GOT3 (cell line): ENCODE measurements around the gene IRF3.

ENCODE experiments used
- DNase-seq: peaks from one replicate; lab custom pipeline; 2025; ENCODE audit warnings: mixed read lengths; lab: John Stamatoyannopoulos, UW

The IRF3 gene

DNA sequence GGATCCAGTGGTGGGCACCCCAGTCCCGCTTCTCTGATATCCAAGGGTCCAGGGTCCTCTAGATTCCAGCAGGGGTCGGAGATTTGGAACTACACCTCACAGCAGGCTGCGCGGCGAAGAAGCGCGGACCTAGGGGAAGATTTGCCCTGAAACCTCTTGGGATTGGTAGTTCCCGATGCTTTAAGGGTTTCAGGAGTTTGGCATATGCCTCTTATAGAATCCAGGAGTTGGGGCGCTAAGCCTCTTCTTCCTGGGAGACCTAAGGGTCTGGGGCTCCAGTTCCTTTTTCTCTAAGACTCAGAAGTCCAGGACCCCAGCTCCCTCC is 425 bp upstream of the IRF3 start:
- DNase-seq, result no peak

DNA sequence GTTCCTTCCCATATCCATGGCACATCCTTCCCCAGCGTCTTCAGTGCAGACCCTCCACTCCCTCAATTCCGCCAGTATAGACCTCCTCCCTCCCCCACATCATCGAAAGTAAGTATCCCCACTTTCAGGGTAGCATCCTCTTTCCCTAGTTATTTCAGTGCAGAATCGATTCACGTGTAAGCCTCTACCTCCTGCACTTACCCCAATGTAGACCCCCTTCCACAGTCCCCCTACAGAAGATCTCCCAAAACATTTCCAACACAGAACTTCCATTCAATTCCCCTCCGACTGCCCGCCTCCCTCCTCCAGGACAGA is 664 bp downstream of the IRF3 start:
- DNase-seq, result no peak

DNA sequence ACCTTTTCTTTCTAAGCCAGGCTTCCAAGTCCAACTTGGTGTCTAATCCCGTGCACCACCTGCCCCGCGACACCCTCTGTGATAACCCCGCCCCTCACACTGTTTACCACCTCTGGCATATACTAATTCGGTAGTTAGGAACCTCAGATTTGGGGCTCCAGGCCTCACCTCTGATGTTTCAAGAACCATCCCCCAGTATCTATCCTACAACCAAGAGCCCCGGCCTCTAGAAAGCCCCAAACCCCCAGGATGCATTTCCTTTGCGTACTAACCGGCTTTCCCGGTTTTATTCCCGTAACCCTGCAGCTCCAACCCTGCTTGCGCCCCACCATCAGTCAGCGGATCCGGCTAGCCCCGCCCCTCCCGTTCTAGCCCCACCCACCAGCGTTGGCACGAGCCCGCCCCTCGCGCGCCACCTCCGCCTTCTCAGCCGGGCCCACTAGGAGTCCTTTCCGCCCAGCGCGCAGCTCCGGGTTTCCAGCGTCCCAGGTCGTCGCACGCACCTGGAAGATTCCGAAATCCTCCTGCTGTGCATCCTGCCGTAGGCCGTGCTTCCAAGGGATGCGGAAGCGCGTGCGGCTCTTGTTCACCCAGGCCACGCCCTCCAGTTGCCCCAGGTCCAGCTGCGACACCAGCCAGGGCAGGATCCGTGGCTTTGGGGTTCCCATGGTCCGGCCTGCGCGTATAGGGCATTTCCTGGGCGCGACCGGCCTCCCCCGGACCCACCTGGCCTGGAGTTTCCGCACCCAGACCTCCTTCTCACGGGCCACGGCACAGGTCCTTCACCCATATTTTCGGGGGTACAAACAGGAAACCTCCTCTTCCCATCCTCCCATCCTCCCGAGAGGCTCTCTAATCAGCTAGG is 1.3 kb downstream of the IRF3 start:
- peak; percentile 44 for DNase-seq

DNA sequence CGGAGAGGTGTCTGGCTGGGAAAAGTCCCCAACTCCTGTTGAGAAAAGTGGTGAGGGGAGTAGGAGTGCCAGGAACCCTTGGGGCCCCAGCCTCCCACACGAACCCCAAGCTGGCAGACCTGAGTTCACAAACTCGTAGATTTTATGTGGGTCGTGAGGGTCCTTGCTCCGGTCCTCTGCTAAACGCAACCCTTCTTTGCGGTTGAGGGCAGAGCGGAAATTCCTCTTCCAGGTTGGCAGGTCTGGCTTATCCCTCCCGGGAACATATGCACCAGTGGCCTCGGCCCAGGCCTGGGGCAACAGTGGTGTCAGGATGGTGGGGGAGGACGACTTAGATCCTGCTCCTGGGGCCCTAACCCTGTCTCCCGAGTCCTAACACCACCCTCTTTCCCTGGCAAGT is 2.4 kb downstream of the IRF3 start:
- no peak for DNase-seq

DNA sequence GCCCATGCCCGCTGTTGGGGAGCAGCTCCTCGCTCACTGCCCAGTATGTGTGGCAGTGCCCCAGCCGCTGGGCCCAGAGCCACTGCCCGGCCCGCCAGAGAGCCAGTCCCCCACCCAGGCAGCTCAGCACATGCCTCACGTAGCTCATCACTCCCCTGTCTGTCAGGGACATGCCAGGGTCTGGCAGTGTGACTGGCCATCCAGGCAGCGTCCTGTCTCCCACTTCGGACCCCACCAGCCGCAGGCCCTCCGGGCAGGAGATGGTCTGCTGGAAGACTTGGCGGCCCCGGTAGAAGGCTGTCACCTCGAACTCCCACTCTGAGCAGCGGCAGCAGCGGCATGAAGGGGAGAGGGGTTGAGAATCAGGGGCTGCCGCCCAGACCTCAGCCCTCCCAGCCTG is 3.6 kb downstream of the IRF3 start:
- DNase-seq, result no peak

DNA sequence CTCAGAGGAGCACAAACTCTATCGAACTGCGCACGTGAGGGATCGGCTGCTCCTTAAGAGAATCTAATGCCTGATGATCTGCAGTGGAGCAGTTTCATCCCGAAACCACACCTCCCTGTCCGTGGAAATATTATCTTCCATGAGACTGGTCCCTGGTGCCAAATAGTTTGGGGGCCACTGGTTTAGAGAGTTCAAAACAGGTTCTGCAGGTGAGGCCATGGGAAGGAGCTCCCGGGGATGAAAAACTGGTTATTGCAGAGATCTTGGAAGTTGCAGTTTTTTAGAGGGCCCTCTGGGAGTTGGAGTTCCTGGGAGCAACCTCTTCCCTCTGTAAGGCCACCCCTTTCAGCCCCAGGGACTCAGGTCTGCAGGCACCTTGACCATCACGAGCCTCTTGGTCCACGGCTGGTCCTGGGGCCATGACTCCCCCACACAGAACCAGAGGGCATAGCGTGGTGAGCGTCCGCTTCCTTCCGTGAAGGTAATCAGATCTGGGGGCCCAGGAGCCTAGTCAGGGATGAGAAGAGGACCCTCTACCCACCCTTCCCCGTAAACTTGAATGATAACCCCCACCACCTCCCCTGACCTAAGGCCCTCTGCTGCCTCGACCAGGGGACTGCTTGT is 5.2 kb downstream of the IRF3 start:
- DNase-seq, result no peak

DNA sequence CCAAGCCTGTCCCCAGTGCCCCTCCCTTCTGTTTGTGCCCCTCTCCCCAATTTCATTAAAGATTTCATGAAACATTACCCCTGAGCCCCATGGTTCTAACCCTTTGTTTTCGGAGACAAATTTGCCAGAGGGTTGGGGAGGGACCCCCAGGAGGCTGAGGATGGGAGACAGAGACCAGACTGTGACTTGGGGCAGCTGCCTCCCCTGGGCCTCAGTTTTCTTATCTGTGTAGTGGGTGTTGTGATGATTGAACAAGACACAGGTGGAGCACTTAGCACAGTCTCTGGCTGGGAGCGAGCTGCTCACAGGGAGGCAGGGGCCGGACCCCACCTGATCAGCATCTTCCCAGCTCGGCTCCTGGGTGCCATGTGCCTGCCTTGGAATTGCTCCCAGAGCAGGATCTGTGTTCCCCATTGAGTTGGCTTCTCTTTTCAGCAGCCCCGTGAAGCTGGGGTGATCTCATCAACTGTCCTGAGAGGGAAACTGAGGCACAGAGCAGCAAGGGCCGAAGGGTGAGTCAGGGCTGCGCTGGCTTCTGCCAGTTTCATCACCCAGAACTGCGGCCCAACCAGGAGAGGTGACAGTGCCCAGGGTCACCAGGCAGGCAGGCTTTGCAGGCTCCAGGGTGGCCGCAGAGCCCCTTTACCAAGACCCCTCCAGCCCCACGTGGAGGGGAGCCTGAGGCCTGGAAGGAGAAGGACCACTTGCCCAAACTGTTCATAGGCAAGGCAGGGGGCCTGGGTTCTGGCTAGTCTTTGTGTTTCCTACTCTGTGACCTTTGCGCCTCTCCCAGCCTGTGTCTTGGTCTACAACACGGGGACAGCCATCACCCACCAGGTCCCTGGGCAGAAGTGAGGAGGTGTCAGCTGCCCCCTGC is 6.9 kb downstream of the IRF3 start:
- DNase-seq, result no peak

DNA sequence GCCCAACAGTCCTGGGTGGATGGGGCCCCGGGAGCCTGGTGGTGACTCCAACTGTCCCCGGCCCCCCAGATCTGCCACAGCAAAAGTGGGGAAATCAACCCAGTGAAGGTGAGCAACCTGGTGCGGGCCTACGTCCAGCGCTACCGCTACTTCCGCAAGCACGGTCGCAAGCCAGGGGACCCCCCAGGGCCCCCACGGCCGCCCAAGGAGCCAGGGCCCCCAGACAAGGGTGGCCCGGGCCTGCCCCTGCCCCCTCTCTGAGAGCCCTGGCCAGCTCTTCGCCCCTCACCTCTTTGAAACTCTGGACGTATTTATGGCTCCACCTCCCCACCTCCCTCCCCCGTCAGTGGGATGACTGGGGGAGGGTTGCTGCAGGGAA is 7.5 kb downstream of the IRF3 start:
- DNase-seq, result no peak

DNA sequence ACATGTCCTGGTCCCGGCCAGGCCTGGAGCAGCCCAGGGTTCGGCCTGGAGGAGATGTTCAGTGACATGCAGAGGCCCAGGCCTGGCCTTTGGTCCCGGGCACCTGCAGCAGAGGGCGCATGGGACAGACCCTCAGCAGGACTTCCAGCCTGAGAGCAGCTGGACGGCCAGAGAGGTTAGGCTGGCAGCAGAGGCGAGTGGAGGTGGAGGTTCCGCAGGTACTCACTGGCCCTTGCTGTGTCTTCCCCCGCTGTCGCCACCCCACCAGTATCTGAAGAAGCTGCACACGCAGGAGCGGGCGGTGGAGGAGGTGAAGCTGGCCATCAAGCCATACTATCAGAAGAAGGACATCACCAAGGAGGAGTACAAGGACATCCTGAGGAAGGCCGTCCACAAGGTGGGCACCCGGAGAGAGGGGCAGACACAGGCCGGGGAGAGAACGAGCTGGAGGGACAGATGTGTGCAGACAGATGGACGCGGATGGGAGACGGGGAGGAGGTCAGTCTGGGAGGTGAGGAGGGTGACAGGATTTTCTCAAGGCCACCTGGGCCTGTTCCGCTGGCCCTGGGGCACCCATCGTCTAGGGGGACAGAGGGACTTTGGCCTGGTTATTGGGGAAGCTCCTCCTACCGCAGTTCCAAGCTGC is 8.0 kb downstream of the IRF3 start:
- no peak for DNase-seq

DNA sequence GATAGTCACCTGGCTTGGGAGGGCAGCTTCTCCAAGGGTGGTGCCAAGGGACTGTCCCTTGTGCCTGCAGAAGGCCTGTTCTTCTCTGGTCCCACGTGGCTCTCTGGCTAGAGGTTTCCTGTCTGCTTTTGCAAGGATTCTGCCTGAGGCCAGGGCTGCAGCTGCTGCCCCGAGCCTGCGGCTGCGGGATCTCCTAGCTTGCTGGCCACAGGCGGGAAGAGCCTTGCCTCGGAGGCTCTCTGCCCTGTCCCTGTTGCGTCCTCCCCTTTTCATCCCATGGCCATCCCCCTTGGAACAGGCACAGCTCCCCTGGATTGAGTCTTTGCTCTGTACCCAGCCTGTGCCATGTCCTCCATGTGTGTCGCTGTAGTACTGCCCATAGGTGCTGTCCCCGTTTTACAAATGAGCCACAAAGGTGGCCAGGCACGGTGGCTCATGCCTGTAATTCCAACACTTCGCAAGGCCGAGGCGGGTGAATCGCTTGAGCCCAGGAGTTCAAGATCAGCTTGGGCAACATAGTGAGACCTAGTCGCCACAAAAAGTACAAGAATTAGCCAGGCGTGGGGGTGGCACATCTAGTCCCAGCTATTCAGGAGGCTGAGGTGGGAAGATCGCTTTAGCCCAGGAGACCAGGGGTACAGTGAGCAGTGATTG is 9.1 kb downstream of the IRF3 start:
- DNase-seq, result no peak

DNA sequence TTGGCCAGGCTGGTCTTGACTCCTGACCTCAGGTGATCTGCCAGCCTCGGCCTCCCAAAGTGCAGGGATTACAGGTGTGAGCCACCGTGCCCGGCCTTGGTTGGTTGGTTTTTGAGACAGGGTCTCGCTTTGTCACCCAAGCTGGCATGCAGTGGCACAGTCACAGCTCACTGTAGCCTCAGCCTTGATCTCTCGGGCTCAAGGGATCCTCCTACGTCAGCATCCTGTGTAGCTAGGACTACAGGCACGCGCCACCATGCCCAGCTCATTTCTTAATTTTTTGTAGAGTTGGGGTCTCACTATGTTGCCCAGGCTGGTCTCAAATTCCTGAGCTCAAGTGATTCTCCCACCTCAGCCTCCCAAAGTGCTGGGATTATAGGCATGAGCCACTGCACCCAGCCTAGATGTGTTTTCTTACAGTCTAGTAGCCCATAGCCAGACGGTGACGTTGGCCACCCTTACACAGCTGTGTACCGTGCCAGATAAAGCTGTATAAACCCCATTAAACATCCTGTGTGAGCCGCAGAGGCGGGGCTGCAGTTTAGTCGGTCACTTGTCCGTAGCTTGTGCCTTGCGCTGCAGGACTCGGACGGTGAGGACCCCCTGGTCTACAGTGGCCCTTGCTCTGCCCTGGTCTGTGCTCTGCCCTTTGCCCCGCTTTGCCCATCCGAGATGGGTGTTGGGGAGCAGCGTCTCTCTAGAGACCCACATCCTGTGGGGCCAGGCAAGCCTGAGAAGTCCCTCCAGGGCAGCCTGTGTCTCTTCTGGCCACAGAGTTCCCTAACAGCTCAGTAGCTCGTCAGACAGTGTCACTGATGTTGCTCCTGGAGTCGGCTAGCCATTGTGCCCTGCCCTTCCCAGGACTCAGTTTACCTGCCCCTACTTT is 9.8 kb downstream of the IRF3 start:
- DNase-seq, result no peak

DNA sequence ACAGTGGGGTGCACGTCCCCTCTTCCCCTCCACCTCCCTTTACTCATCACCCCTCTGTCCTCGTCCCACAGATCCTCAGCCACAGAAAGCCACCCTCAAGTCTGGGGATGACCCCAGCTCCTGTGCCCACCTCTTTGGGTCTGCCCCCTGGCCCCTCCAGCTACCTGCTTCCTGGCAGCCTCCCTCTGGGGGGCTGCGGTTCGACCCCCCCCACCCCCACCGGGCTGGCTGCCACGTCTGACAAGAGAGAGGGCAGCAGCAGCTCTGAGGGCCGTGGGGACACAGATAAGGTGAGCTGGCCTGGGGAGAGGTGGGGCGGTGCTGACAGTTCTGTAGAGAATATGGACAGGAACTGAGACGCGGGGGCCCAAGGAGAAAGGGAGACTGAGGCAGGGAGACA is 11.1 kb downstream of the IRF3 start:
- no peak for DNase-seq

DNA sequence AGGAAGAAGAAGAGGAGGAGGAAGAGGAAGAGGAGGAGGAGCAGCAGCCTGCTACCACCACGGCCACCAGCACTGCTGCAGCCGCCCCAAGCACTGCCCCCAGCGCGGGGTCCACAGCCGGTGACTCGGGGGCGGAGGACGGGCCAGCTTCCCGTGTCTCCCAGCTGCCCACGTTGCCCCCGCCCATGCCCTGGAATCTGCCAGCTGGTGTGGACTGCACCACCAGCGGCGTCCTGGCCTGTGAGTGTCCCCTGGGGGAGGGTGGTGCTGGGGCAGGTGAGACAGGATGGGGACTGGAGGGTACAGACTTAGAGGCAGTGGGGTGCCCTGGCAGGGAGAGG is 12.2 kb downstream of the IRF3 start:
- DNase-seq, result no peak

DNA sequence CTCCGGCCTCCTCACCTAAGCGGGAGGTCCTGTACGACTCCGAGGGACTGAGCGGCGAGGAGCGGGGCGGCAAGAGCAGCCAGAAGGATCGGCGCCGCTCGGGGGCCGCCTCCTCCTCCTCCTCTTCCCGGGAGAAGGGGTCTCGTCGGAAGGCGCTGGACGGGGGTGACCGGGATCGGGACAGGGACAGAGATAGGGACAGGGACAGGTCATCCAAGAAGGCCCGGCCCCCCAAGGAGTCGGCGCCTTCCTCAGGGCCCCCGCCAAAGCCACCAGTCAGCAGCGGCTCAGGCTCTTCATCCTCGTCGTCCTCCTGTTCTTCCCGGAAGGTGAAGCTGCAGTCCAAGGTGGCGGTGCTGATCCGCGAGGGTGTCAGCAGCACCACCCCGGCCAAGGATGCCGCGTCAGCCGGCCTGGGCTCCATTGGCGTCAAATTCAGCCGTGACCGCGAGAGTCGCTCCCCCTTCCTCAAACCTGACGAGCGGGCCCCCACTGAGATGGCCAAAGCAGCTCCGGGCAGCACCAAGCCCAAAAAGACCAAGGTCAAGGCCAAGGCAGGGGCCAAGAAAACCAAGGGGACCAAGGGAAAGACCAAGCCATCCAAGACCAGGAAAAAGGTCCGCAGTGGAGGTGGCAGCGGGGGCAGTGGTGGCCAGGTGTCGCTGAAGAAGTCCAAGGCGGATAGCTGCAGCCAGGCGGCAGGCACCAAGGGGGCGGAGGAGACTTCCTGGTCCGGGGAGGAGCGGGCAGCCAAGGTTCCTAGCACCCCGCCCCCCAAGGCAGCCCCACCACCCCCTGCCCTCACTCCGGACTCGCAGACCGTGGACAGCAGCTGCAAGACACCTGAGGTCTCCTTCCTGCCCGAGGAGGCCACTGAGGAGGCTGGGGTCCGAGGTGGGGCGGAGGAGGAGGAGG is 12.8 kb downstream of the IRF3 start:
- DNase-seq, result no peak

DNA sequence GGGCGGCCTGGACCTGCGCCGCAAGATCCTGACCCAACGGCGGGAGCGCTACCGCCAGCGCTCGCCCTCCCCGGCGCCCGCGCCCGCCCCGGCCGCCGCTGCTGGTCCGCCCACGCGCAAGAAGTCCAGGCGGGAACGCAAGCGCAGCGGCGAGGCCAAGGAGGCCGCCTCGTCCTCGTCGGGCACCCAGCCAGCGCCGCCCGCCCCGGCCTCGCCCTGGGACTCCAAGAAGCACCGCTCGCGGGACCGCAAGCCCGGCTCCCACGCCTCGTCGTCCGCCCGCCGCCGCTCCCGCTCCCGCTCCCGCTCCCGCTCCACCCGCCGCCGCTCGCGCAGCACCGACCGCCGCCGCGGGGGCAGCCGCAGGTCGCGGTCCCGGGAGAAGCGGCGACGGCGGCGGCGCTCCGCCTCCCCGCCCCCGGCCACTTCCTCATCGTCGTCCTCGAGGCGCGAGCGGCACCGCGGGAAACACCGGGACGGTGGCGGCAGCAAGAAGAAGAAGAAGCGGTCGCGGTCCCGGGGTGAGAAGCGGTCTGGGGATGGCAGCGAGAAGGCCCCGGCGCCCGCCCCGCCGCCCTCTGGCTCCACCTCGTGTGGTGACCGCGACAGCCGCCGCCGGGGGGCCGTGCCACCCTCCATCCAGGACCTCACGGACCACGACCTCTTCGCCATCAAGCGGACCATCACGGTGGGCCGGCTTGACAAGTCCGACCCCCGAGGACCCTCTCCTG is 13.7 kb downstream of the IRF3 start:
- DNase-seq, result no peak

DNA sequence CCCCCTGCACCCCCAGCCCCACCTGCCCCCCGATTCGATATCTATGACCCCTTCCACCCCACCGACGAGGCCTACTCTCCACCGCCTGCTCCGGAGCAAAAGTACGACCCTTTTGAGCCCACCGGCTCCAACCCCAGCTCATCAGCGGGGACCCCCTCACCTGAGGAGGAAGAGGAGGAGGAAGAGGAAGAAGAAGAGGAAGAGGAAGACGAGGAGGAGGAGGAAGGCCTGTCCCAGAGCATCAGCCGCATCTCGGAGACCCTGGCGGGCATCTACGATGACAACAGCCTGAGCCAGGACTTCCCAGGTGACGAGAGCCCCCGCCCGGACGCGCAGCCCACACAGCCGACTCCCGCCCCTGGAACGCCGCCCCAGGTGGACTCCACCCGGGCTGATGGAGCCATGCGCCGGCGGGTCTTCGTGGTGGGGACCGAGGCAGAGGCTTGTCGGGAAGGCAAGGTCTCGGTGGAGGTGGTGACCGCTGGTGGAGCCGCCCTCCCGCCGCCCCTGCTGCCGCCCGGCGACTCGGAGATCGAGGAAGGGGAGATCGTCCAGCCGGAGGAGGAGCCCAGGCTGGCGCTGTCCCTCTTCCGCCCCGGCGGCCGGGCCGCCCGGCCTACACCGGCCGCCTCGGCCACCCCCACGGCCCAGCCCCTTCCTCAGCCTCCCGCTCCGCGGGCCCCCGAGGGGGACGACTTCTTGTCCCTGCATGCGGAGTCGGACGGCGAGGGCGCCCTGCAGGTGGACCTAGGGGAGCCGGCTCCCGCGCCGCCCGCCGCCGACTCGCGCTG is 14.4 kb downstream of the IRF3 start:
- no peak for DNase-seq

DNA sequence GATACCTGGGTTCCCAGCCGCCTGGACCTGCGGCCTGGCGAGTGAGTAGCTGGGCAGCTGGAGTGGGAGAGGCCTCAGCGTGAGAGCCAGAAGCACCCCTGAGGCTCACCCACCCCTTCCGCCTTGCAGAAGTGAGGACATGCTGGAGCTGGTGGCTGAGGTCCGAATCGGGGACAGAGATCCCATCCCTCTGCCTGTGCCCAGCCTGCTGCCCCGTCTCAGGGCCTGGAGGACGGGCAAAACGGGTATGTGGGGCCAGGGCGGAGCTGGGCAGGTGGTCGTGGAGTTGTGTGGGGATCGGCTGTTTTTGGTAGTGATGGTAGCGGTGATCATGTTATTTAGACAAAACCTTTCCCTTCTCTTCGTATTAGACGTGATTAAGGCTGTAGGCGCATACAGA is 19.1 kb downstream of the IRF3 start:
- DNase-seq, result no peak

DNA sequence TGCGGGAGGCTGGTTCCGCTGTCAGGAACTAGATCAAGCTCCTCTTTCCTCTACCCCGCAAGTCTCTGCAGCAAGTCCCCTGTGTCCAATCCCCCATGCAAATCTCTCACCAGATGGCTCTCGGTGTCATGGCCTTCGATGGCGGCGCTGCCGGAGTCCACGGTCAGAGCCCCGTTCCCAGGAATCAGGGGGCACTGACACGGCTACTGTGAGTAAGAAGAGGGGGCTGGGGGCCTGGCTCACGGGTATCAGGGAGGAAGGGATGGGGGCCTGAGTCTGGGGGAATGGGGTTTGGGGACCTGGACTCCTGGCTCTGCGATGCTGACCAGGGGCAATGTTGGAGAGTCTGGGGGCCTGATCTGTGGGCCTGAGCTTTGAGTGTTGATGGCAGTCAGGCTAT is 19.7 kb downstream of the IRF3 start:
- DNase-seq, result no peak

DNA sequence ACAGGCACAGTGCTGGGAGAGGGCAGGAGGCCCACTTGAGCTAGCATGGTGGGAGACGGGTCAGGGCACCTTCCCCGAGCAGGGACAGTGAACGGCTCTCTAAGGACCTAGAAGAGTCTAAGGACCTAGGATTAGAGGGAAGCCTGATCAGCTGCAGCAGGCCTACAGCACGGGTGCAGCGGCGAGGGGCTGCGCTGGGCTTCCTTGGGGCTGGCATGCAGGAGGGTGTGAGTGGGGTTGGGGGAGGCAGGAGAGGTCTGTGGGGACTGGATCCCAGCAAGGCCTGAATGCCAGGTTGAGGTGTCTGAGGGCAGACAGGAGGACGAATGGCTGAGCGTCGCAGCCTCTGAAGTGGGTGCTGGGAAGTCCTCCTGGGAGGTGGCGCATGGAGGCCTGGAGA is 20.1 kb downstream of the IRF3 start:
- no peak for DNase-seq
